ENCODE data around the gene NDUFS2. TPM values are rescaled to one million over a fixed set of nuclear protein-coding genes. Genes with fewer than 3 reads are reported as not detected.
"Not testable (repeated sequence)": the region's sequence is repeated elsewhere in the genome, so short reads cannot be mapped to it uniquely, and the experiment has no call there.

Gene NDUFS2
- total RNA-seq, 2 experiments from 2014 or later, result 49.9 to 55.7 TPM

DNA sequence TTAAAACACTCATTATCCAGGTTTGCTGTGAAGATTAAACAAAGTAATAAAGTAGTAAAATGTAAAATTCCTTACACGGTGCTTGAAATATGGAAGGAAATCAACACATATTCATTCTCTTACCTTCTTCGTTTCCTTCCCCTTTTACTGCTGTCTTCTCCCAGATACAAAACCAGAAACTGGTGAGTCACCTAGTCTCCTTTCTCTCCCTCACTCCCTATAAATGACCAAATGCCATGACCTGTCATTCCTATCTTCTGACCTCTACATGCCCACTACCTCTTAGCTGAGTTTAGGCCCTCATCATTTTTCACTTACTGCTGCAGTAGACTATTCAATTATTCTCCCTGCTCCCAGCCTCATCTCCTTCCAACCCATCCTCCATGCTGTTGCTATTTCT is 40.1 kb downstream of the NDUFS2 start:
- no peaks in the 10 kb centered on the region for H3K9me3 Mint-ChIP-seq
- H3K4me3 Mint-ChIP-seq, result no peak overlapping the region
- peaks cover 10% of the 10 kb centered on the region for H3K27me3 Mint-ChIP-seq
- ChIA-PET CTCF (no interaction called here), POLR2A (no interaction called here)
- intact Hi-C loops (cut with DNase I, micrococcal nuclease), result no loop called here
- no peaks in the 10 kb centered on the region for H3K4me1 Mint-ChIP-seq (ENCODE audit: low read depth)
- no peaks in the 10 kb centered on the region for H3K36me3 Mint-ChIP-seq (ENCODE audit: low read depth)
- Histone ChIP-seq H3K27me3 (ENCODE audit: control insufficient read depth in 1 of 2, insufficient read depth in 2 of 2, low read length in 2 of 2) (no peaks in the 10 kb centered on the region), H3K4me1 (ENCODE audit: insufficient read depth, low read length) (no peaks in the 10 kb centered on the region), H3K36me3 (ENCODE audit: insufficient read depth, low read length) (no peaks in the 10 kb centered on the region), H3K4me3 (ENCODE audit: low read length) (no peak overlapping the region), H3K27ac (ENCODE audit: low read depth in 1 of 2, low read length in 2 of 2) (no peak overlapping the region), H3K9me3 (ENCODE audit: control insufficient read depth in 1 of 2, insufficient read depth in 1 of 2, low read length in 2 of 2) (no peaks in the 10 kb centered on the region)
- DNase-seq, result no peak
- ATAC-seq (ENCODE audit: poor library complexity), result no peak
- no peak overlapping the region for H3K27ac Mint-ChIP-seq
- TF ChIP-seq, protein P1, sequence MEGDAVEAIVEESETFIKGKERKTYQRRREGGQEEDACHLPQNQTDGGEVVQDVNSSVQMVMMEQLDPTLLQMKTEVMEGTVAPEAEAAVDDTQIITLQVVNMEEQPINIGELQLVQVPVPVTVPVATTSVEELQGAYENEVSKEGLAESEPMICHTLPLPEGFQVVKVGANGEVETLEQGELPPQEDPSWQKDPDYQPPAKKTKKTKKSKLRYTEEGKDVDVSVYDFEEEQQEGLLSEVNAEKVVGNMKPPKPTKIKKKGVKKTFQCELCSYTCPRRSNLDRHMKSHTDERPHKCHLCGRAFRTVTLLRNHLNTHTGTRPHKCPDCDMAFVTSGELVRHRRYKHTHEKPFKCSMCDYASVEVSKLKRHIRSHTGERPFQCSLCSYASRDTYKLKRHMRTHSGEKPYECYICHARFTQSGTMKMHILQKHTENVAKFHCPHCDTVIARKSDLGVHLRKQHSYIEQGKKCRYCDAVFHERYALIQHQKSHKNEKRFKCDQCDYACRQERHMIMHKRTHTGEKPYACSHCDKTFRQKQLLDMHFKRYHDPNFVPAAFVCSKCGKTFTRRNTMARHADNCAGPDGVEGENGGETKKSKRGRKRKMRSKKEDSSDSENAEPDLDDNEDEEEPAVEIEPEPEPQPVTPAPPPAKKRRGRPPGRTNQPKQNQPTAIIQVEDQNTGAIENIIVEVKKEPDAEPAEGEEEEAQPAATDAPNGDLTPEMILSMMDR (IDR thresholded peaks at IDR 0.05), result no peak

DNA sequence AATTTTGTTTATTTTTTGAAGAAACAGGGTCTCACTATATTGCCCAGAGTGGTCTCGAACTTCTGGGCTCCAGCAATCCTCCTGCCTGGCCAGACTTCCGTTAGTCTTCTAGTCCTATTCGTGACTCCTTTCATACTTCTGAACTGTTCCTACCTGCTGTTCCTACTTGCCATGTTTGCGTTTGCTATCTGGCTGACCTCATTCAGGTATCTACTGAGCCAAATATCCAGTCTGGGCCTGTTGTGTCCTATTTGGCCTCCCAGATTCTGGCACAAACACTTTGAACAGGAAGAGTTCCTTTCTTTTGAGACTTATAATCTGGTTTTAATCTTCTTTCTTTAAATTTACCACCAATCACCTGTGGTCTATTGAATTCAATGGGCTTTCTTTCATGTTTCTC is 42.7 kb downstream of the NDUFS2 start:
- H3K36me3 ChIP-seq (ENCODE audit: insufficient read depth, low read length), result no peaks in the 10 kb centered on the region
- H3K4me1 Mint-ChIP-seq (ENCODE audit: low read depth), result no peaks in the 10 kb centered on the region
- H3K27ac ChIP-seq (ENCODE audit: low read depth in 1 of 2, low read length in 2 of 2), result no peak overlapping the region
- H3K36me3 Mint-ChIP-seq (ENCODE audit: low read depth), result no peaks in the 10 kb centered on the region
- intact Hi-C loops (cut with DNase I, micrococcal nuclease), result loop anchor here in 1 of 2 experiments (5.0 kb wide), 1 partner anchor 37 kb away; no protein-coding TSS in a partner anchor
- no peaks in the 10 kb centered on the region for H3K4me1 ChIP-seq (ENCODE audit: insufficient read depth, low read length)
- ChIA-PET CTCF (no interaction called here), POLR2A (no interaction called here)
- no peak overlapping the region for H3K4me3 ChIP-seq (ENCODE audit: low read length)
- TF ChIP-seq, protein P1 (IDR thresholded peaks at IDR 0.05), result no peak
- no peak for ATAC-seq (ENCODE audit: poor library complexity)
- H3K9me3 ChIP-seq (ENCODE audit: control insufficient read depth in 1 of 2, insufficient read depth in 1 of 2, low read length in 2 of 2), result no peaks in the 10 kb centered on the region
- H3K27me3 ChIP-seq (ENCODE audit: control insufficient read depth in 1 of 2, insufficient read depth in 2 of 2, low read length in 2 of 2), result no peaks in the 10 kb centered on the region
- H3K27ac Mint-ChIP-seq, result no peak overlapping the region
- DNase-seq, result no peak
- H3K9me3 Mint-ChIP-seq, result no peaks in the 10 kb centered on the region
- H3K27me3 Mint-ChIP-seq, result peaks cover 9% of the 10 kb centered on the region
- no peak overlapping the region for H3K4me3 Mint-ChIP-seq

DNA sequence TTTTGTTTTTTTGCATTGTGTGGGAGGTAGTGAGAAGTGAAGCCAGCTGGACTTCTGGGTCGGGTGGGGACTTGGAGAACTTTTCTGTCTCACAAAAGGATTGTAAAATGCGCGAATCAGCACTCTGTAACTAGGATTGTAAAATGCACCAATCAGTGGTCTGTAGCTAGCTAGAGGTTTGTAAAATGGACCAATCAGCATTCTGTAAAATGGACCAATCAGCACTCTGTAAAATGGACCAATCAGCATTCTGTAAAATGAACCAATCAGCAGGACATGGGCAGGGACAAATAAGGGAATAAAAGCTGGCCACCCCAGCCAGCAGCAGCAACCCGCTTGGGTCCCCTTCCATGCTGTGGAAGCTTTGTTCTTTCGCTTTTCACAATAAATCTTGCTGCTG is 47.9 kb downstream of the NDUFS2 start:
- H3K36me3 Mint-ChIP-seq (ENCODE audit: low read depth); H3K9me3 ChIP-seq (ENCODE audit: control insufficient read depth in 1 of 2, insufficient read depth in 1 of 2, low read length in 2 of 2); H3K9me3 Mint-ChIP-seq; intact Hi-C loops (cut with DNase I, micrococcal nuclease); H3K36me3 ChIP-seq (ENCODE audit: insufficient read depth, low read length); H3K4me3 Mint-ChIP-seq; H3K27ac Mint-ChIP-seq; H3K4me3 ChIP-seq (ENCODE audit: low read length); POLR2A ChIA-PET; DNase-seq; ATAC-seq (ENCODE audit: poor library complexity); H3K27me3 Mint-ChIP-seq; H3K27me3 ChIP-seq (ENCODE audit: control insufficient read depth in 1 of 2, insufficient read depth in 2 of 2, low read length in 2 of 2); H3K4me1 ChIP-seq (ENCODE audit: insufficient read depth, low read length); H3K4me1 Mint-ChIP-seq (ENCODE audit: low read depth); H3K27ac ChIP-seq (ENCODE audit: low read depth in 1 of 2, low read length in 2 of 2): not testable (repeated sequence)
- CTCF ChIA-PET, result interaction anchor here (1.3 kb wide), 1 partner anchor 16 kb away, joined by 3 read pairs; no protein-coding TSS in a partner anchor

DNA sequence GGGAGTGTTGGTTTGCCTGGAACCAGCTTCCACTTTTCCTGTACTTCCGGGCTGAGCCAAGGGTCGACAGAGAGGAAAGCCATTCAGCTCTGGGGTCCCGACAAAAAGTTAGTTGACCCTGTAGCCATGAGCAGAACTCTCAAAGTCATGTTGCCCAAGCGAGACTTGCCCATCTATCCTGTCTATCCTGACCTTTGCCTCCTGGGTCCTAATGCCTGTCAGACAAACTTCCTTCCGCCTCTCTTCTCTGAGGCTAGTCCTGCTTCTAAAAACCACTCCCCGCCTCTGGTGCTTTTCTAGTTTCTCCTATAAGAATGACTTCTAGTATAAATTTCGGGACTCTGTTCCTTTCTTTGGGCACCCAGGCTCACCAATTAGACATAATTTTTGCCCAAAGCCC is 48.7 kb downstream of the NDUFS2 start:
- Mint-ChIP-seq H3K27ac (no peak overlapping the region), H3K36me3 (ENCODE audit: low read depth) (no peaks in the 10 kb centered on the region), H3K4me3 (no peak overlapping the region), H3K4me1 (ENCODE audit: low read depth) (no peaks in the 10 kb centered on the region), H3K27me3 (peaks cover 17% of the 10 kb centered on the region), H3K9me3 (no peaks in the 10 kb centered on the region)
- Histone ChIP-seq H3K4me3 (ENCODE audit: low read length) (no peak overlapping the region), H3K27ac (ENCODE audit: low read depth in 1 of 2, low read length in 2 of 2) (no peak overlapping the region), H3K9me3 (ENCODE audit: control insufficient read depth in 1 of 2, insufficient read depth in 1 of 2, low read length in 2 of 2) (peaks cover 0 to 4% of the 10 kb centered on the region in 2 experiments), H3K4me1 (ENCODE audit: insufficient read depth, low read length) (no peaks in the 10 kb centered on the region), H3K27me3 (ENCODE audit: control insufficient read depth in 1 of 2, insufficient read depth in 2 of 2, low read length in 2 of 2) (peaks cover 0 to 5% of the 10 kb centered on the region in 2 experiments), H3K36me3 (ENCODE audit: insufficient read depth, low read length) (no peaks in the 10 kb centered on the region)
- TF ChIP-seq, protein P1 (IDR thresholded peaks at IDR 0.05), result no peak
- no peak for ATAC-seq (ENCODE audit: poor library complexity)
- intact Hi-C loops (cut with DNase I, micrococcal nuclease), result no loop called here
- ChIA-PET CTCF (no interaction called here), POLR2A (no interaction called here)
- DNase-seq, result no peak

Measured in CD4-positive, alpha-beta T cell (primary cell).